ENCODE measurements around the gene TBXAS1. TPM values are rescaled to one million over a fixed set of nuclear protein-coding genes. Genes with fewer than 3 reads are reported as not detected.

Gene TBXAS1
- total RNA-seq, 1 donor from 2014 or later = not detected

DNA sequence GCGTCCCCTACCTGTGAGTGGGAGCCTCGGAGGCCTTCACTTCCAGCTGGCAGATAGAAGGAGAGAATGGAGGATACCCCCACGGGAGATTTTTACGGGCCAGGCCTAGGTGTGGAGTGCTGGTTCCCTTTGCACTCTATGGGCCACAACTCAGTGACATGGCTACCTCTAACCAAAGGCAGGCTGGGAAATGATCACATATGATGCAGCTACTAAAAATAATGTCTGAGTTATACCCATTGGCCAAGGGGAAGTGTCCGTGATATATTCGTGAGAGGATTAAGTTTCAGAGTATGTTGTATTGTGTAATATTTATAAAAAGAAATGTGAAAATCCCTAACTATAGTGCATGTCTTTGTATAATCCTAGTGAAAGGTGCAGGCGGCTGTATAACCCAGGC lies 37.7 kb upstream of the TBXAS1 start:
- TF ChIP-seq, protein P1, sequence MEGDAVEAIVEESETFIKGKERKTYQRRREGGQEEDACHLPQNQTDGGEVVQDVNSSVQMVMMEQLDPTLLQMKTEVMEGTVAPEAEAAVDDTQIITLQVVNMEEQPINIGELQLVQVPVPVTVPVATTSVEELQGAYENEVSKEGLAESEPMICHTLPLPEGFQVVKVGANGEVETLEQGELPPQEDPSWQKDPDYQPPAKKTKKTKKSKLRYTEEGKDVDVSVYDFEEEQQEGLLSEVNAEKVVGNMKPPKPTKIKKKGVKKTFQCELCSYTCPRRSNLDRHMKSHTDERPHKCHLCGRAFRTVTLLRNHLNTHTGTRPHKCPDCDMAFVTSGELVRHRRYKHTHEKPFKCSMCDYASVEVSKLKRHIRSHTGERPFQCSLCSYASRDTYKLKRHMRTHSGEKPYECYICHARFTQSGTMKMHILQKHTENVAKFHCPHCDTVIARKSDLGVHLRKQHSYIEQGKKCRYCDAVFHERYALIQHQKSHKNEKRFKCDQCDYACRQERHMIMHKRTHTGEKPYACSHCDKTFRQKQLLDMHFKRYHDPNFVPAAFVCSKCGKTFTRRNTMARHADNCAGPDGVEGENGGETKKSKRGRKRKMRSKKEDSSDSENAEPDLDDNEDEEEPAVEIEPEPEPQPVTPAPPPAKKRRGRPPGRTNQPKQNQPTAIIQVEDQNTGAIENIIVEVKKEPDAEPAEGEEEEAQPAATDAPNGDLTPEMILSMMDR (IDR thresholded peaks at IDR 0.05; ENCODE audit: partially characterized antibody, unreplicated experiment) = no peak
- no peaks in the 10 kb centered on the region for H3K4me1 Mint-ChIP-seq (ENCODE audit: low read depth, unreplicated experiment)
- peaks cover 5% of the 10 kb centered on the region for H3K36me3 Mint-ChIP-seq (ENCODE audit: unreplicated experiment)
- no peaks in the 10 kb centered on the region for H3K27me3 Mint-ChIP-seq (ENCODE audit: unreplicated experiment)
- DNase-seq = no peak
- no peak overlapping the region for H3K27ac Mint-ChIP-seq (ENCODE audit: unreplicated experiment)
- H3K9me3 Mint-ChIP-seq (ENCODE audit: unreplicated experiment) = peaks cover 2% of the 10 kb centered on the region
- H3K4me3 Mint-ChIP-seq (ENCODE audit: unreplicated experiment) = no peak overlapping the region

DNA sequence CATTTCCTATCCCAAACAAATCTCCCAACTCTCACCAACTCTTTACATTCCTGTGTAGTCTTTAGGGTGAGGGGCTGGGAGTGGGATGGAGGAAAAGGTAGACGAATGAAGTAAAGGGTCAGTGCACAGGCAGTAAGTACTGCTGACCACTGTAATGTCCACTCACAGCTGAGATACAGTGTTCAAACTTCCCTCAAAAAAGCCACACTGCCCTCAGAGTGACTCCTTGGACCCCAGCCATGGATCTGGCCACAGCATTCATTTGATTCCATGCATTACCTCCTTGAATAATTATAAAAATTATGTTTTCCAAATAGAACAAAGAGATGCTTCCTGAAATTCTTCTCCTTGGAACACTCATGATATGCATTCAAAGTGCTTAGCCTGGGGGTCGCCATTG lies 31.5 kb upstream of the TBXAS1 start:
- Mint-ChIP-seq H3K36me3 (ENCODE audit: unreplicated experiment) (peaks cover 8% of the 10 kb centered on the region), H3K27me3 (ENCODE audit: unreplicated experiment) (peaks cover 3% of the 10 kb centered on the region), H3K27ac (ENCODE audit: unreplicated experiment) (no peak overlapping the region), H3K9me3 (ENCODE audit: unreplicated experiment) (peaks cover 5% of the 10 kb centered on the region), H3K4me3 (ENCODE audit: unreplicated experiment) (no peak overlapping the region), H3K4me1 (ENCODE audit: low read depth, unreplicated experiment) (no peaks in the 10 kb centered on the region)
- TF ChIP-seq, protein P1 (IDR thresholded peaks at IDR 0.05; ENCODE audit: partially characterized antibody, unreplicated experiment) = no peak
- no peak for DNase-seq

DNA sequence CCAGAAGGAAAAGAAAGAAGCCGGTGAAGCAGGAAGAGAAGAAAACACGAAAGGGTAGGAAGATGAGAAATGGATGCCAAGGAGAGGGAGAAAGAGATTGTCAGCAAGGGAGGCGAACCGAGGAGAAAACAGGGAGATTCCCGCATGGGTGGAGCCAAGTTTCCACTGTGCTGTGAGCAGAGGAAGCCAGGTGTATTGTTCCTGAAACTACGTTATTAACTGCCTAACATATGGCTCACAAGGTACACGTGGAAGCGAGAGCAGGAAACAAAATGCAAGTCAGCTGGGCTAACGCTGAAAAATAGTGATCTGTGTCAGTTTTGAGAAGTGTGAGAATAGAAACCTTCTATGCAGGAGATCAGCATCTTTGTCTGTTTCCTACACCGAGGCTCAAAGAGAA lies 30.8 kb upstream of the TBXAS1 start:
- peaks cover 3% of the 10 kb centered on the region for H3K27me3 Mint-ChIP-seq (ENCODE audit: unreplicated experiment)
- no peak overlapping the region for H3K27ac Mint-ChIP-seq (ENCODE audit: unreplicated experiment)
- peaks cover 14% of the 10 kb centered on the region for H3K36me3 Mint-ChIP-seq (ENCODE audit: unreplicated experiment)
- no peak overlapping the region for H3K4me3 Mint-ChIP-seq (ENCODE audit: unreplicated experiment)
- TF ChIP-seq, protein P1 (IDR thresholded peaks at IDR 0.05; ENCODE audit: partially characterized antibody, unreplicated experiment) = no peak
- peaks cover 11% of the 10 kb centered on the region for H3K9me3 Mint-ChIP-seq (ENCODE audit: unreplicated experiment)
- no peak for DNase-seq
- H3K4me1 Mint-ChIP-seq (ENCODE audit: low read depth, unreplicated experiment) = no peaks in the 10 kb centered on the region

DNA sequence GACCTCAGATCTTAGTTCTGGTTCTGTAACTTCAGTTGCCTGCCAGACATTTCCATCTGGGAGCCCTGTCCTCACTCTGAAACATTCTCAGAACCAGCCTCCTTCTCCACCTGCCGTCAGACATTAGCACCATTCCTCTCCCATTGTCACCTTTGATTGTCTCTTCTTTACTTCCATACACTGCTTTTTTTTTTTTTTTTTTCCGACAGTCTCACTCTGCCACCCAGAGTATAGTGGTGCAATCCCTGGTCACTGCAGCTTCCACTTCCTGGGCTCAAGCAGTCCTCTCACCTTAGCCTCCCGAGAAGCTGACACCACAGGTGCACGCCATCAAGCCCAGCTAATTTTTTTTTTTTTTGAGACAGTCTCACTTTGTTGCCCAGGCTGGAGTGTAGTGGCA lies 30.2 kb upstream of the TBXAS1 start:
- no peaks in the 10 kb centered on the region for H3K4me1 Mint-ChIP-seq (ENCODE audit: low read depth, unreplicated experiment)
- peaks cover 3% of the 10 kb centered on the region for H3K27me3 Mint-ChIP-seq (ENCODE audit: unreplicated experiment)
- TF ChIP-seq, protein P1 (IDR thresholded peaks at IDR 0.05; ENCODE audit: partially characterized antibody, unreplicated experiment) = no peak
- no peak overlapping the region for H3K27ac Mint-ChIP-seq (ENCODE audit: unreplicated experiment)
- no peak for DNase-seq
- H3K9me3 Mint-ChIP-seq (ENCODE audit: unreplicated experiment) = peaks cover 11% of the 10 kb centered on the region
- H3K4me3 Mint-ChIP-seq (ENCODE audit: unreplicated experiment) = no peak overlapping the region
- peaks cover 15% of the 10 kb centered on the region for H3K36me3 Mint-ChIP-seq (ENCODE audit: unreplicated experiment)

DNA sequence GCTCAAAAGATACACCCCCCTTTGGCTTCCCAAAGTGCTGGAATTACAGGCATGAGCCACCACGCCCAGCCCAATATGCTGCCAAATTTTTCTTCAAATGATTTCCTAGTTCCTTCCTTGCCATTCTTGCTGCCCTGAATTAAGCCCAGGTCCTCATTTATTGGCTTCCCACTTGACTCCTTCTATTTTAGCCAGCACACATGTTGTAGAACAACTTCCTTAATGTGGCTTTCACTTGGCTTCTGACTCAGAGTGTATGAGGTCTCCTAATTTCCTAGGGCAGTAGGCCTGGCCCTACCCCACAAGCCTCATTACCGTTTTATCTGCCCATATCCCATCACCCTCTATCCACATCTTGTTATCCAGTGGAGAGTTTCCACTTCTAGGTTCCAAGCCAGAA lies 29.5 kb upstream of the TBXAS1 start:
- Mint-ChIP-seq H3K27me3 (ENCODE audit: unreplicated experiment) (peaks cover 3% of the 10 kb centered on the region), H3K9me3 (ENCODE audit: unreplicated experiment) (peaks cover 11% of the 10 kb centered on the region), H3K4me3 (ENCODE audit: unreplicated experiment) (no peak overlapping the region), H3K27ac (ENCODE audit: unreplicated experiment) (no peak overlapping the region), H3K4me1 (ENCODE audit: low read depth, unreplicated experiment) (no peaks in the 10 kb centered on the region), H3K36me3 (ENCODE audit: unreplicated experiment) (peaks cover 16% of the 10 kb centered on the region)
- TF ChIP-seq, protein P1 (IDR thresholded peaks at IDR 0.05; ENCODE audit: partially characterized antibody, unreplicated experiment) = no peak
- no peak for DNase-seq

All from glutamatergic neuron (in vitro differentiated cells).